Adrenal gland (tissue), 5 donors: Measurements from ENCODE around the gene MCTP2.

Source experiments
- CTCF ChIP-seq, 6 experiments: fragments of 450-650 bp in 4 of 6; fragments of 200-600 bp in 2 of 6; sonication (generic) in 1 of 6; IDR thresholded peaks; 1 replicate in 5 of 6; 2 replicates in 1 of 6; pipeline versions ENCODE4 v1.5.1 to v1.8.0; 2016 to 2021; ENCODE audit warnings: antibody characterized with exemption in 6 of 6, mild to moderate bottlenecking in 2 of 6, moderate library complexity in 1 of 6
- POLR2A ChIP-seq, 2 donors: fragments of 450-650 bp; IDR thresholded peaks; one replicate each; pipeline ENCODE4 v1.6.1; 2017; ENCODE audit warnings: antibody characterized with exemption in 2 of 2, mild to moderate bottlenecking in 2 of 2, moderate library complexity in 1 of 2
- donor health status: DM: no; HTN: no; CAD: no.

- TF ChIP-seq CTCF (IDR thresholded peaks at IDR 0.05) (no peak), POLR2A (IDR thresholded peaks at IDR 0.05) (no peak)
These were observed 45.7 kb upstream of the MCTP2 start for GRCh38 chr15:94185547-94186236.
